ENCODE results near the gene PWWP2B. TPM values are rescaled to one million over a fixed set of nuclear protein-coding genes. Genes with fewer than 3 reads are reported as not detected.

Gene PWWP2B
- total and polyA plus RNA-seq, 2 of the 8 experiments (the other 6 are each of a cell fraction or from before 2014, with no cell fraction given) = 5.3 to 10.8 TPM

- Histone ChIP-seq H2AK5ac (ENCODE audit: low read depth, low read length) (0 out of 2 replicates have a peak overlapping the region, but pooled peaks have one; percentile 24), H3K79me2 (ENCODE audit: control insufficient read depth in 1 of 2, insufficient read depth in 2 of 2, low read length in 2 of 2) (no peaks in the 10 kb centered on the region), H3K36me3 (ENCODE audit: control insufficient read depth in 2 of 4, insufficient read depth in 4 of 4, low read length in 3 of 4) (no peaks in the 10 kb centered on the region), H2BK5ac (ENCODE audit: low read depth, low read length) (peak overlapping the region; percentile 30; the same call in 1 of the 2 replicates), H3K23me2 (ENCODE audit: low read depth, low read length) (peaks cover 4% of the 10 kb centered on the region; the same call in 1 of the 2 replicates), H3K27ac (ENCODE audit: low read depth, low read length) (no peak overlapping the region), H2BK20ac (ENCODE audit: low read length) (0 out of 2 replicates have a peak overlapping the region, but pooled peaks have one; percentile 61), H4K20me1 (replicated peaks in 1 of 2; ENCODE audit: control insufficient read depth in 1 of 2, insufficient read depth in 2 of 2, low read length in 2 of 2) (peaks cover 0 to 4% of the 10 kb centered on the region in 2 experiments), H3K23ac (ENCODE audit: insufficient read length) (no peak overlapping the region), H3K4me3 (ENCODE audit: extremely low read depth in 1 of 4, insufficient read depth in 2 of 4, low read depth in 3 of 4, low read length in 4 of 4) (no peak overlapping the region), H3K4me1 (replicated peaks in 1 of 4; ENCODE audit: control insufficient read depth in 3 of 4, insufficient read depth in 4 of 4, low read length in 3 of 4) (peaks cover 9 to 36% (median 22%) of the 10 kb centered on the region in 4 experiments), H2BK15ac (ENCODE audit: low read length) (no peak overlapping the region), H3K27me3 (replicated peaks in 1 of 4; ENCODE audit: control insufficient read depth in 3 of 4, extremely low read depth in 1 of 4, insufficient read depth in 3 of 4, low read length in 3 of 4) (no peaks in the 10 kb centered on the region), H3K4me2 (ENCODE audit: insufficient read depth in 1 of 2, low read depth in 2 of 2, low read length in 2 of 2) (no peak overlapping the region; a peak in 1 of 4 replicates), H4K5ac (ENCODE audit: insufficient read length, low read depth, low read length) (peak overlapping the region; percentile 13), H4K91ac (replicated peaks; ENCODE audit: insufficient read length, low read length) (peak overlapping the region; percentile 52), H3K4ac (replicated peaks; ENCODE audit: insufficient read length, low read depth, low read length) (peak overlapping the region; percentile 21), H3K9me3 (ENCODE audit: insufficient read depth in 2 of 2, low read depth in 1 of 2, low read length in 1 of 2) (peaks cover 0 to 5% of the 10 kb centered on the region in 2 experiments; a peak in 1 of 4 replicates), H3K79me1 (ENCODE audit: low read depth, low read length) (no peaks in the 10 kb centered on the region), H2AFZ (ENCODE audit: low read length) (no peak overlapping the region), H3K9ac (replicated peaks in 1 of 4; ENCODE audit: extremely low read depth in 1 of 4, low read depth in 3 of 4, low read length in 3 of 4) (no peak overlapping the region), H2BK12ac (ENCODE audit: low read depth, low read length) (0 out of 2 replicates have a peak overlapping the region, but pooled peaks have one; percentile 17), H4K8ac (ENCODE audit: extremely low read depth, insufficient read depth, low read length) (peak overlapping the region; percentile 71; the same call in 1 of the 2 replicates), H2BK120ac (replicated peaks; ENCODE audit: low read depth, low read length) (no peak overlapping the region), H3K56ac (replicated peaks; ENCODE audit: insufficient read length, low read depth, low read length) (peak overlapping the region; percentile 10), H3K18ac (ENCODE audit: extremely low read depth, low read length) (no peak overlapping the region; the same call in none of the 2 replicates), H3K14ac (ENCODE audit: insufficient read length) (no peak overlapping the region)
- ChIA-PET POLR2A (ENCODE audit: partially characterized antibody) (interaction anchor here (0.6 to 6.5 kb wide), 7 partner anchors 10 to 26 kb away, joined by 3 to 71 read pairs (median 3); no protein-coding TSS in a partner anchor), CTCF (ENCODE audit: partially characterized antibody) (interaction anchor here (0.6 to 3.1 kb wide), 7 partner anchors 15 to 234 kb away, joined by 3 to 19 read pairs (median 5); no protein-coding TSS in a partner anchor)
- FAIRE-seq = no peak
- WGBS, 2 experiments (ENCODE audit: extremely low coverage in 1 of 2, insufficient coverage in 1 of 2, insufficient read length in 1 of 2, insufficient replicate concordance in 2 of 2, low coverage in 1 of 2, low lambda C conversion rate in 2 of 2, missing lambda C conversion rate in 1 of 2) = 80% methylated on average over 25 of the region's 33 CpGs; no CpG with 5 or more reads in 1 of the 2 experiments
- DNase-seq (ENCODE audit: low read depth in 1 of 2, low spot score in 2 of 2) = no peak
- TF ChIP-seq SIRT6 (IDR thresholded peaks at IDR 0.05; ENCODE audit: low read length) (no peak), FOSL1 (IDR thresholded peaks at IDR 0.05; ENCODE audit: insufficient read depth, low read depth, low read length) (no peak), NANOG (IDR thresholded peaks at IDR 0.05; ENCODE audit: insufficient read depth, low read depth, low read length, poor library complexity, severe bottlenecking) (no peak), HDAC6 (IDR thresholded peaks at IDR 0.05; ENCODE audit: low read depth, low read length) (no peak), EP300 (IDR thresholded peaks at IDR 0.05; ENCODE audit: borderline replicate concordance in 1 of 2, low read depth in 2 of 2, low read length in 2 of 2) (no peak), KDM5A (IDR thresholded peaks at IDR 0.05; ENCODE audit: low read length) (no peak)
Observed at GRCh38 chr10:132420981-132421846, 24.2 kb downstream of the PWWP2B start.

Measured in H1 (cell line).